Stomach (tissue), 9 donors: ENCODE results near the gene PMVK. TPM values are rescaled to one million over a fixed set of nuclear protein-coding genes. Genes with fewer than 3 reads are reported as not detected.

ENCODE experiments used
- DNase-seq, 2 donors: peaks; one replicate each; pipeline versions ENCODE4 v3.0.0 to v3.0.0-alpha.2; 2013 to 2019
- H3K27ac ChIP-seq, 5 donors: fragments of 200-600 bp in 4 of 5; sonication (generic) in 4 of 5; one replicate each; pipeline ENCODE4 v1.5.1; 2013 to 2019; ENCODE audit warnings: mild to moderate bottlenecking in 1 of 5, moderate library complexity in 1 of 5
- H3K27me3 ChIP-seq, 3 donors: fragments of 200-600 bp; sonication (generic); one replicate each; pipeline ENCODE4 v1.5.1; 2017 to 2019; ENCODE audit warnings: mixed run types in 1 of 3
- H3K36me3 ChIP-seq, 4 donors: fragments of 200-600 bp; sonication (generic); 1 replicate in 3 of 4; 2 replicates in 1 of 4; pipeline ENCODE4 v1.5.1; 2016 to 2019
- H3K4me1 ChIP-seq, 4 donors: fragments of 200-600 bp; sonication (generic); one replicate each; pipeline ENCODE4 v1.5.1; 2016 to 2019
- H3K4me3 ChIP-seq, 4 donors: fragments of 200-600 bp; sonication (generic) in 3 of 4; one replicate each; pipeline ENCODE4 v1.5.1; 2016 to 2019; ENCODE audit warnings: mild to moderate bottlenecking in 1 of 4
- H3K9me3 ChIP-seq, 4 donors: fragments of 200-600 bp; sonication (generic); one replicate each; pipeline ENCODE4 v1.5.1; 2016 to 2019
- EP300 ChIP-seq: sonication (generic); formaldehyde crosslinking; IDR thresholded peaks from one replicate; pipeline ENCODE4 v1.6.1; 2017; ENCODE audit warnings: antibody characterized with exemption
- POLR2A ChIP-seq, 4 donors: fragments of 450-650 bp; IDR thresholded peaks; one replicate each; pipeline ENCODE4 v1.6.1; 2016; ENCODE audit warnings: antibody characterized with exemption in 4 of 4, control low read depth in 2 of 4, mild to moderate bottlenecking in 1 of 4, moderate library complexity in 1 of 4
- POLR2AphosphoS5 ChIP-seq, 3 donors: sonication (generic); formaldehyde crosslinking; IDR thresholded peaks; one replicate each; pipeline ENCODE4 v1.6.1; 2016; ENCODE audit warnings: antibody characterized with exemption in 3 of 3
- WGBS, 5 donors: extraction: QIAGEN DNeasy Blood & Tissue Kit in 3 of 5; methylation state at CpG; one replicate each; pipeline versions ENCODE4 v1.1.5 to v1.1.7; 2013 to 2018; 5-methylcytosine and 5-hydroxymethylcytosine counted together
- intact Hi-C: fragments of 100-400 bp; cut with DNase I; formaldehyde crosslinking; loops from one replicate; pipeline ENCODE4 v1.15.1; 2023; ENCODE audit warnings: low total_unique reads
- polyA plus RNA-seq, 3 donors: library from polyadenylated mRNA; stranded (reverse); fragments of 200-250 nt; gene quantifications; one replicate each; pipeline ENCODE4 v1.2.3, GENCODE V29; 2013
- total RNA-seq, 5 donors: library from RNA; depleted of rRNA; stranded (reverse); fragments of >200 nt; gene quantifications; one replicate each; pipeline versions ENCODE4 v1.1.0 to v1.2.3, GENCODE V29; 2014 to 2016
- TF ChIP-seq, protein P1 (sequence below), 7 experiments: fragments of 450-650 bp in 4 of 7; fragments of 200-600 bp in 3 of 7; sonication (generic) in 3 of 7; IDR thresholded peaks; one replicate each; pipeline ENCODE4 v1.5.1; 2016 to 2019; ENCODE audit warnings: antibody characterized with exemption in 7 of 7, control low read depth in 2 of 7, mild to moderate bottlenecking in 1 of 7
- donor health status: healthy with polysubstance abuse.
- donor health status: Bipolar disorder and iron deficiency.
- donor health status: healthy.

The PMVK gene
- total and polyA plus RNA-seq, 8 donors: 10.1 to 57.1 (median 41.1) TPM

DNA sequence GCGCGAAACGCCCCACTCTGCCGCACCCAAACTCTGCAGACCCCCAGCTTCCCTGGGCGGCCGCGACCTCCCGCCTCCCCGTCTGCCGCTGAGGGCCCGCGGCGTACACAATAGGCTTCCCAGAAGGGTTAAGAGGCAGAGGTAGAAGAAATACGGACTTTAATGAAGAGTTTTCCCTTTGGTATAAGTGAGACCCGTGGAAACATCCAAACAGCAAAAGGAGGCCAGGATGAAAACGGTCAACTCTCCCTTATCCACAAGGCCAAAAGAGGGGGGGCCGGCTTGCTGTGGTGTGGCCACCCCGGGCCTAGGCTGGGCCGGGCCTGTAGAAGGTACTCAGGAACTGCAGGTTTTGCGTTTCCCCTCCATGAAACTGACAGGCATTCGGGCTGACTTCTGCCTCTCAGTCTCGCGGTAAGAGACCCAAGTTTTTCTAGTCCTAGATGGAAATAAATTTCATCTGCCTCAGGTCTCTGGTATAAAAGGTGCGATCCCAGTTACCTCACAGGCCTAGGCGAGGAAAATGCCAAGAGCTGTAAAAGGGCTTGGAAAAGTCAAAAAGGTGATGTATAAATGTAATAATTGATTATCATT lies 25.7 kb upstream of the PMVK start:
- peak overlapping the region; percentile 84 to 95 (median 89) for H3K4me3 ChIP-seq
- H3K4me1 ChIP-seq: peaks cover 23 to 80% (median 67%) of the 10 kb centered on the region in 4 donors
- H3K27ac ChIP-seq: peak overlapping the region; percentile 98 to 99 (median 99)
- H3K27me3 ChIP-seq: no peaks in the 10 kb centered on the region
- H3K9me3 ChIP-seq: no peaks in the 10 kb centered on the region
- intact Hi-C loops: loop anchor here (10.0 kb wide), 1 partner anchor 53 kb away; no protein-coding TSS in a partner anchor
- 1 to 4% (median 2%) methylated on average over 20 to 25 of the region's 25 CpGs for WGBS, 5 donors
- peak in 1 of 2 donors; percentile 59 for DNase-seq
- H3K36me3 ChIP-seq: peaks cover 41 to 67% (median 66%) of the 10 kb centered on the region in 4 donors
- TF ChIP-seq EP300: no peak
- TF ChIP-seq POLR2A (IDR thresholded peaks at IDR 0.05): no peak
- TF ChIP-seq, protein P1, sequence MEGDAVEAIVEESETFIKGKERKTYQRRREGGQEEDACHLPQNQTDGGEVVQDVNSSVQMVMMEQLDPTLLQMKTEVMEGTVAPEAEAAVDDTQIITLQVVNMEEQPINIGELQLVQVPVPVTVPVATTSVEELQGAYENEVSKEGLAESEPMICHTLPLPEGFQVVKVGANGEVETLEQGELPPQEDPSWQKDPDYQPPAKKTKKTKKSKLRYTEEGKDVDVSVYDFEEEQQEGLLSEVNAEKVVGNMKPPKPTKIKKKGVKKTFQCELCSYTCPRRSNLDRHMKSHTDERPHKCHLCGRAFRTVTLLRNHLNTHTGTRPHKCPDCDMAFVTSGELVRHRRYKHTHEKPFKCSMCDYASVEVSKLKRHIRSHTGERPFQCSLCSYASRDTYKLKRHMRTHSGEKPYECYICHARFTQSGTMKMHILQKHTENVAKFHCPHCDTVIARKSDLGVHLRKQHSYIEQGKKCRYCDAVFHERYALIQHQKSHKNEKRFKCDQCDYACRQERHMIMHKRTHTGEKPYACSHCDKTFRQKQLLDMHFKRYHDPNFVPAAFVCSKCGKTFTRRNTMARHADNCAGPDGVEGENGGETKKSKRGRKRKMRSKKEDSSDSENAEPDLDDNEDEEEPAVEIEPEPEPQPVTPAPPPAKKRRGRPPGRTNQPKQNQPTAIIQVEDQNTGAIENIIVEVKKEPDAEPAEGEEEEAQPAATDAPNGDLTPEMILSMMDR (IDR thresholded peaks at IDR 0.05): no peak
- no peak for TF ChIP-seq POLR2AphosphoS5 (IDR thresholded peaks at IDR 0.05)

DNA sequence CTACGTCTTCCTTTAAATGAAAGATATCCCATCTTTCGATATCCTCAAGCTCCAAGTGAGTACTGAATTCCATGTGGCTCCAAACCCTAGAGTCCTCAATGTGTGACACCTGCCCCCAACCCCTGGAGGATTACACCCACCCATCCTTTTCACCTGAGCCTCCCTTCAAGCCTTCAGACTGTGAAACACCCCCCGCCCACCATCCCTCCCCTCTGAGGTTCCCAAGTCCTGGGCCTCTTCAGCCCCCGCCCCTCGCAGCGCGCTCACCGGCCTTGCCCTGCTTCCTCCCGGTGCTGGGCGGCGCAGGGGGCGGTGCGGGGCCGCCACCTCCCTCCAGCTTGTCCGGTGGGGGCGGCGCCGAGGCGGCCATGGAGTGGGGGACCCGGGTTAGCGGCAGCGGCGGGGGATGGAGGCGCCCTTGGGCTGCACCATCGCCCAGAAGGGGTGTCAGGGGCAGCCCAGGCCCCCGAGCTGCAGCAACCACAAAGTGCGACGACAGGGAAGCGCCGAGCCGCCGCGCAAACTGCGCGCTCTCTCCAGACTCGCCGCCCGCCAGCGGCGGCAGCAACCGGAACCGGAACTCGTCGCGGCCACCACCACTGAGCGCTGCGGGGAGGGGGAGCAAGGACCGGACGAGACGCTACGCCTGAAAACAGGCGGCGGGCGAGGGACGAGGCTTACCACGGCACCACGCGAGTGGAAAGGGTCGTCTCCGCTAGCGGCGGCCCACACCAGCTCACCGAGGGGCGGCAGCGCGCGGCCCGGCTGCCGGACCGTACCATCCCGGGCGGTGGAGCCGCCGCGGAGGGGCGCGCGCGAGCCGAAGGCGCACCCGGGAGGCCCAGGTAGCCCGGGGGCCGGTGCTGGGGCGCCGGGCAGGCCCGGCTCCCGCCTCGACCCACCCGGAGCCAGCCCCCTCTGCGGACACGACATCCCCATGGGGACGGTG lies 25.0 kb upstream of the PMVK start, which contains the start of gene PYGO2:
Gene PYGO2, minus strand, starts transcription at position 576 of the 949 bp plus-strand sequence. Its CDS starts 206 bp downstream, at position 370.
- H3K9me3 ChIP-seq: no peaks in the 10 kb centered on the region
- H3K4me1 ChIP-seq: peaks cover 31 to 80% (median 68%) of the 10 kb centered on the region in 4 donors
- H3K36me3 ChIP-seq: peaks cover 34 to 59% (median 58%) of the 10 kb centered on the region in 4 donors
- peak within 1 kb of the TSS; percentile 98 to 99 (median 99) for H3K27ac ChIP-seq
- DNase-seq: peak; percentile 81 to 94
- H3K27me3 ChIP-seq: no peaks in the 10 kb centered on the region
- intact Hi-C loops: loop anchor here (10.0 kb wide), 1 partner anchor 53 kb away; no protein-coding TSS in a partner anchor
- TF ChIP-seq, protein P1 (IDR thresholded peaks at IDR 0.05): peak in 5 of 7 experiments; percentile 30 to 77 (median 40)
- TF ChIP-seq POLR2AphosphoS5 (IDR thresholded peaks at IDR 0.05) (peak; percentile 34 to 94 (median 82)), EP300 (no peak), POLR2A (IDR thresholded peaks at IDR 0.05) (peak in 1 of 4 donors; percentile 31)
- peak within 1 kb of the TSS; percentile 84 to 95 (median 89) for H3K4me3 ChIP-seq
- WGBS, 5 donors: 0 to 3% (median 1%) methylated on average over 20 to 93 of the region's 93 CpGs

DNA sequence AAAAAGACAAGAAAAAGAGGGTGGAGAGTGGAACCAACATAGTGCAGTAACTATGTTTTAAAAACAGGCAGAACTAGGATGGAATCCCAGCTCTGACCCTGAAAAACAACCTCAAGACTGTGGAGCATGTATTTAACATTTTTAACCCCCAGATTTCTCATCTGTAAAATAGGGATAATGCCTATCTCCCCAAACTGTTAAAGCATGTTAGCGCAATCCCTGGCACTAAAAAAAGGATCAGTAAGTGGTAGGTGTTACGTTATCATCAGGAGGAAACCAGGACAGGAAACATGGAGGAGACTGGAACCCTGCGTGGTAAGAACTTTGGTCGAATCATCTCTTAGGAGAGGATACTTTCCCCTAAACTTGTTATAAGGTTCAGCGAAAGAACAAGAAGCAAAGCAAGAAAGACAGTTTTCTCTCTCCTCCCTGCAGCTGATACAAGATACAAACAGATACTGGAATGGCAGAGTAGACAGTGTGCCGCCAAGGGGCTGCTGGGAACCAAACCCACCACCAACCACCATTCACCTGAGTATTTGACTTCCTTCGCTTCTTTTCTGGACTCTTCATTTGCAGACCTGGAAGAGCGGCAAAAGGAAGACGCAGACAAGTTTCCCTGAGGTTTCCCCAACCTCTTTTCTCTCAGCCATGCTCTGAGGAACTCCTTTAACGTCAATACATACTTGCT lies 24.1 kb upstream of the PMVK start:
- Histone ChIP-seq H3K4me3 (peak overlapping the region; percentile 84 to 95 (median 89)), H3K27me3 (no peaks in the 10 kb centered on the region), H3K9me3 (no peaks in the 10 kb centered on the region), H3K4me1 (peaks cover 34 to 84% (median 70%) of the 10 kb centered on the region in 4 donors), H3K36me3 (peaks cover 25 to 50% (median 49%) of the 10 kb centered on the region in 4 donors), H3K27ac (peak overlapping the region in 4 of 5 donors; percentile 98 to 99 (median 98))
- no peak for DNase-seq
- WGBS, 5 donors: 22 to 31% (median 27%) methylated on average over 10 of the region's 10 CpGs
- intact Hi-C loops: loop anchor here (10.0 kb wide), 1 partner anchor 54 kb away; no protein-coding TSS in a partner anchor
- TF ChIP-seq POLR2AphosphoS5 (IDR thresholded peaks at IDR 0.05) (no peak), POLR2A (IDR thresholded peaks at IDR 0.05) (no peak), EP300 (no peak)
- TF ChIP-seq, protein P1 (IDR thresholded peaks at IDR 0.05): no peak
